M059J (cell line): ENCODE measurements around the gene TTC3. TPM values are rescaled to one million over a fixed set of nuclear protein-coding genes. Genes with fewer than 3 reads are reported as not detected.
"Not testable (repeated sequence)": the region's sequence is repeated elsewhere in the genome, so short reads cannot be mapped to it uniquely, and the experiment has no call there.

Experiments
- DNase-seq: peaks from one replicate; pipeline ENCODE4 v3.0.0-alpha.2; 2012; ENCODE audit warnings: low read depth
- total RNA-seq: library from RNA; depleted of rRNA; stranded (reverse); fragments of >200 nt; shearing (Covaris generic); gene quantifications from 2 replicates; pipeline ENCODE4 v1.2.3, GENCODE V29; 2014

TTC3 gene
- total RNA-seq, 1 experiment from 2014 or later: 95.6 TPM

- DNase-seq: no peak
These were observed 15.2 kb downstream of the TTC3 start for GRCh38 chr21:37088186-37088735.

- DNase-seq: no peak
These were observed 20.9 kb downstream of the TTC3 start for GRCh38 chr21:37093977-37094376.

DNA sequence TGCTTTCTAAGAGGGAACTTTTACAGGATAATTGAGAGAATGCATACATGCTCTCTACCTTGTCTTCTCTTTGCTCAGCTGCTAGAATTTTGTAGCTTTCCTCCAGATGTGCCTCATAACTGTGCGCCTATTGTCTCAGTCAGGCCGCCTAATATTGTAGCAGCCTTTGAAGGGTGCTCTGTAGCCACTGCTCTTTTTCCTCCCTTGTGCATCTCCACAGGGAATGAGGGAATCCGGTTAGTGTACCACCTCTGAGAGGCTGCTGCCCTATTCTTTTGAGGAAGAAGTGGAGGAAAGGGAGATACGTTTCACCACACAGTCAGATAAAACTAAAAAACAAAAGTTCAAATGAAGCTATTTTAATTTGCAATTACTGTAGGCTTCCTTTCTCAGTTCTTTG, 22.8 kb downstream of the TTC3 start:
- DNase-seq: no peak

DNA sequence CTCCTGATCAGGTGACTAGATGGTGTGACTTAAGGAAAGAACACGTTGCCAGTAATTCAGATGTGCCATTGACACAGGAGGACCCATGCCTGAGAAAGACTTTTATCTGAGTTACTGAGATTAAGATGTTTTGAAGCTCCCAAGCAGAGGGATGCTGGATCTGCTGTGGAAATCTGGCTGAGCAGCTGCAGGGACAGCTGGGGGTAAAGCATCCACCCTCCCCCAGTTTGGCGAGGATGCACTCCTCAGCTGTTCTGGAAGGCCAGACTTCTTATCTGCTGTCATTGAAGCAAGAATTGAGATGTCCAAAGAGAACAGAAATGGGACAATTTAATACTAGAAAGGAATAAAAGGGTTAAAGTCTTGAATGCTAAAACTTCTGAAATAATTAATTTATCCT, 25.7 kb downstream of the TTC3 start:
- DNase-seq: no peak

GRCh38 chr21:37100316-37100715, 27.3 kb downstream of the TTC3 start:
- DNase-seq: no peak

- DNase-seq: peak; percentile 10
These were observed 28.3 kb downstream of the TTC3 start for GRCh38 chr21:37101384-37101783.

DNA sequence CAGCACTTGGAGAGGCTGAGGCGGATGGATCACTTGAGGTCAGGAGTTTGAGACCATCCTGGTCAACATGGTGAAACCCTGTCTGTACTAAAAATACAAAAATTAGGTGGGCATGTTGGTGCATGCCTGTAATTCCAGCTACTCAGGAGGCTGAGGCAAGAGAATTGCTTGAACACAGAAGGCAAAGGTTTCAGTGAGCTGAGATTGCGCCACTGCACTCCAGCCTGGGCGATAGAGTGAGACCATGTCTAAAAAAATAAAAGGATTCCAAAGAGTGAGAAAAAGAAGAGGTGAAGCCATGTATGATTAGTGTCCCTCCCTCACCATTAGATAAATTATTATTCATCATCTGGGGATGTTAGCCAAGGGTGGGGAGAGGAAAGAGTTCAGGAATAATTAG, 29.7 kb downstream of the TTC3 start:
- not testable (repeated sequence) for DNase-seq

GRCh38 chr21:37106998-37107397, 33.9 kb downstream of the TTC3 start:
- no peak for DNase-seq

GRCh38 chr21:37111029-37111428, 38.0 kb downstream of the TTC3 start:
- DNase-seq: not testable (repeated sequence)

- DNase-seq: not testable (repeated sequence)
These were observed 41.2 kb downstream of the TTC3 start for GRCh38 chr21:37114301-37114700.

DNA sequence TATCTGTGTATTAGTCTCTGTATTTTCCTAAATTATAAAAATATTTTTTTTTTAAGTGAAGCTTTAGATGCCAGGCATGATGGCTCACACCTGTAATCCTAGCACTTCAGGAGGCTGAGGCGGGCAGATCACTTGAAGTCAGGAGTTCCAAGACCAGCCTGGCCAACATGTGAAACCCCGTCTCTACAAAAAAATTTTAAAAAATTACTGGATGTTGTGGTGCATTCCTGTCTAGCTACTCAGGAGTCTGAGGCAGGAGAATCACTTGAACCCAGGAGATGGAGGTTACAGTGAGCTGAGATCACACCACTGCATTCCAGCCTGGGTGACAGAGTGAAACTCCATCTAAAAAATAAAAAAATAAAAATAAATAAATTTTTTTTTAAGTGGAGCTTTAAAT, 43.4 kb downstream of the TTC3 start:
- not testable (repeated sequence) for DNase-seq

GRCh38 chr21:37117204-37117603, 44.1 kb downstream of the TTC3 start:
- DNase-seq: peak; percentile 11

- DNase-seq: no peak
These were observed 45.3 kb downstream of the TTC3 start for GRCh38 chr21:37118187-37118826.

GRCh38 chr21:37119421-37120218, 46.6 kb downstream of the TTC3 start:
- no peak for DNase-seq

GRCh38 chr21:37128076-37128475, 55.0 kb downstream of the TTC3 start:
- no peak for DNase-seq

GRCh38 chr21:37130971-37131370, 57.9 kb downstream of the TTC3 start:
- DNase-seq: peak; percentile 70

- no peak for DNase-seq
These were observed 63.2 kb downstream of the TTC3 start for GRCh38 chr21:37136261-37136660.

DNA sequence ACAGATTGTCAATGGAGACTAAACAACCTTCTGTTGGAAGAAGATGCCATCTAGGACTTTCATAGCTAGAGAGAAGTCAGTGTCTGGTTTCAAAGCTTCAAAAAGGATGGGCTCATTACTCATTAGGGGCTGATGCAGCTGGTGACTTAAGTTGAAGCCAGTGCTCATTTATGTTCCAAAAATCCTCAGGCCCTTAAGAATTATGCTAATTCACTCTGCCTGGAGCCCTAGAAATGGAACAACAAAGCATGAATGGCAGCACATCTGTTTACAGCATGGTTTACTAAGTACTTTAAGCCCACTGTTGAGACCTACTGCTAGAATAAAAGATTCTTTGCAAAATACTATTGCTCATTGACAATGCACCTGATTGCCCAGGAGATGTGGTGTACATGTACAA, 63.7 kb downstream of the TTC3 start:
- DNase-seq: no peak

DNA sequence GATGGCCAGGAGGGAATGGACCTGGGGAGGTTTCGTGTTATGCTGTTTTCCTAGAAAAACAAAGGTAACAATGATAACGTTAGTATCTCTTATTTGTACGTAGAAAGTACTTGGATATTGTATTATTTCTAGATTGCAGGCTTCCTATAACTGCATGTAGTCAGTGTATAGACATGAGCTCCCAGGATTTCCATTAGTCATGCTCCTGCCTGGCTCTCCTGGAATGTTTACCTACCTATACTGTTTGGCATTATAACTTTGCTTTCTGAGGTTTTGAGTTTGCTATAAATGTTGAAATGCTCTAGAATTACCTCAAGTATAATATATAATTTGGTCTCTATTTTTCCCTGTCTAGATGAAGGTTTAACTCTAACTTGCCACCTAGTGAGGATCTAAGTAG, 66.1 kb downstream of the TTC3 start:
- DNase-seq: no peak

DNA sequence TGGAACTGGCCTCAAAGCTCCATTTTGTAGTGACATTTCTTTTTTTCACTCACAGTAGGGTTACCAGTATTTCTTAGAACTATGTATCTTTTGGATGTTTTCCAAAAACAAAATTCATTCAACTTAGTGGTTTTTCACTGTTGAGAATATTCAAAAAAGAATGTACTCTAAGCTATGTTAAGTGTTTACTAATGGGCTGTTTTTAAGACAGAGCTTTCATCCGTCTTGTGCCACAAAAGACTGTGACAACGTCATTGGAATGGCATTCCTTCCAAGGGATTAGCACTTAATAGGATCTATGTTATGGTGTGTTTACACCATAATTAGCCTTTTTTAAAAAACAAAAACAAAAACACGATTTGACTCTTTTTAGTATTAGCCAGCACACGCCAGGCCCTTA, 66.8 kb downstream of the TTC3 start:
- peak; percentile 55 for DNase-seq

- not testable (repeated sequence) for DNase-seq
These were observed 70.3 kb downstream of the TTC3 start for GRCh38 chr21:37143392-37143791.

- DNase-seq: peak; percentile 82
These were observed 72.6 kb downstream of the TTC3 start for GRCh38 chr21:37145635-37146111.
